Raji (cell line): ENCODE data around the gene SLC25A26.
A peak's percentile ranks its signal among the peaks of the same experiment; 100 is the strongest.

Experiments
- POLR2A ChIP-seq: IDR thresholded peaks from 2 replicates; pipeline ENCODE4 v1.6.1; 2011; ENCODE audit warnings: low read depth, low read length, control low read depth; ENCODE audit not compliant: insufficient read depth

SLC25A26 gene

GRCh38 chr3:66220602-66221377 lies at the start of gene SLC25A26:
TSS of gene SLC25A26 (plus strand) at chr3:66221001. CDS start at chr3:66221095, 94 bp downstream.
- TF ChIP-seq POLR2A, result peak; percentile 82

DNA sequence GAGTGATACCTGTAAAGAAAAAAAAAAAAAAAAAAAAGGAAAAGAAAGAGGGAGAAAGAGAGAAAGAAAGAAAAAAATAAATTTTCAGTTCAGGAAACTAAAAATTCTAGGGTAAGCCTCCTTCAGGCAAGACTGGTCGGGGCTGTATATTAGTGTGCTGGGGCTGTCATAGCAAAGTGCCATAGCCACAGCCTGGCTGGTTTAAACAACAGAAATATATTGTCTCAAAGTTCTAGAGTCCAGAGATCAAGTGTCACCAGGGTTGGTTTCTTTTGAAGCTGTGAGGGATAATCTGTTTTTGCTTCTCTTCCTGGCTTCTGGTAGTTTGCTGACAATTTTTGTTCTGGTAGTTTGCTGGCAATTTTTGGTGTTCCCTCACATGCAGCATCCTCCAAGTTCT lies 48.4 kb upstream of the SLC25A26 start:
- no peak for TF ChIP-seq POLR2A

DNA sequence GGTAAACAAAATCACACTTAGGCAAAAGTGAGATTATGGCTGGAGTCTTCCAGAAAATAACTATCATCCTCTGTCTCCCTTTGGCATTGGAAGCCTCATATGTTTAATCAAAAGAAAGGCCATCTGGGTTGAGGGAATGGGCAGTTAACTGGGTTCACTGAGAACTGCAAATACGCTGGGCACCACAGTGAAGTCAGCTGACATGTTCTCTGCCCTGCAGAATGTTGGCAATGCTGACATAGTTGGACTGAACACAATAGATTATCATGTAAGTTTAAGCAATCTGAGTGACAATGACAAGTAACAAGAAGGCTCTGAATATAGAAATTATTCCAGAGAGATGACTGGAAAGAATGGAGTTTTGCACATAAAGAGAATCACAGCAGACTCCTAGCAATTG lies 43.8 kb upstream of the SLC25A26 start:
- TF ChIP-seq POLR2A, result no peak

DNA sequence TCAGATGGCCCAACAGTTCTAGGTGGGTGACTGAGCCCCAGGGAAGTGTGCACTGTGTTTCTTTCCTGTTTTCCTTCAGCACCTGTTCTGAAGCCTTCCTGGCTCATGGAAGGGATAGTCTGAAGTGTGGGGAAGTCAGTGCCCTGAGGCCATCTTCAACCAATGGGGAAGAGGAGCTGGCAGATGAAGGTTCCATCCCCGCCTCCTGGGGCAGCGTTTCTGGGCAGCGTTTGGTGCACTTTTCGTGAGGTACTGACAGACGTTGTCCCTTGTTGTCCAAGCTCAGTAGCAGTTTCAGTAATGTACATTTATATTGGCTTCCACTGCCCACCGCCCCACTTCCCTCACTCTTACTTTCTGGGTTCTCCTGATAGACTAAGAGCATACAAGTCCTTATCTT lies 42.6 kb upstream of the SLC25A26 start:
- no peak for TF ChIP-seq POLR2A

GRCh38 chr3:66179793-66180192 lies 41.0 kb upstream of the SLC25A26 start:
- TF ChIP-seq POLR2A, result no peak

GRCh38 chr3:66181764-66182163 lies 39.0 kb upstream of the SLC25A26 start:
- TF ChIP-seq POLR2A, result no peak

GRCh38 chr3:66182246-66182645 lies 38.6 kb upstream of the SLC25A26 start:
- no peak for TF ChIP-seq POLR2A

DNA sequence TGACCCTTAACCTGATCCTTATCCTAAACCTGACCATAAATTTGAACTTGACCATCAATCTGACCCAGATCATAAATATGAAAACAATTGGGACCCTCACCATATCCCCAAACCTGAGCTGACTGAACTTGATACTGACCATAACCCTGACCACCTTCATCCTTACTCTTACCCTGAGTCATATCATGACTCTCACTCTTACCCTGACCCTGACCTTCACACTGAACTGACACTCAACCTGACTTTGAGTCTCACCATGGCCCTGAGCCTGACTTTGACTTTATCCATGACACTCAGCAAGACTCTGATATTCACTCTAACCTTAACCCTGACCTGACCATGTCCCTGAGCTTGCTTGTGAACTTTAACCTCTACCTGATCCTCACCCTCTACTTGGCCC lies 34.3 kb upstream of the SLC25A26 start:
- no peak for TF ChIP-seq POLR2A

GRCh38 chr3:66195347-66195783 lies 25.4 kb upstream of the SLC25A26 start:
- no peak for TF ChIP-seq POLR2A

DNA sequence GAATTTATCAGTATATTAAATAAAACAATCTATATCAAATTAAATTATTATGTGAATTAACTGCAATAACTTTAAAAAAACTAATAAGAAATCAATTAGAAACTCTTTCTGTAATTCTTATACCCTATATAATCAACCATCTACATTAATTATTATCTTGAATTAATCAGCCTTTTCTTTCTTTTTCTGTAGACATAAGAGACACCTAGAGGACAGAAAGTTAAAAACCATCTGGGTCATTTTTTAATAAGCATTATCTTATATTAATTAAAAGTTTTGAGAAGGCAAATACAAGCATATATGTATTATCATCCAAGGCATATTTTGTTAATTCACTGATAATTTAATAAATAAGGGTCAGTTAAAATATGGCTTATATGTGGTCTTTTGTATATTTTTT lies 24.2 kb upstream of the SLC25A26 start:
- TF ChIP-seq POLR2A, result no peak

GRCh38 chr3:66198437-66199088 lies 22.2 kb upstream of the SLC25A26 start:
- no peak for TF ChIP-seq POLR2A

GRCh38 chr3:66199089-66199473 lies 21.7 kb upstream of the SLC25A26 start:
- TF ChIP-seq POLR2A, result no peak

DNA sequence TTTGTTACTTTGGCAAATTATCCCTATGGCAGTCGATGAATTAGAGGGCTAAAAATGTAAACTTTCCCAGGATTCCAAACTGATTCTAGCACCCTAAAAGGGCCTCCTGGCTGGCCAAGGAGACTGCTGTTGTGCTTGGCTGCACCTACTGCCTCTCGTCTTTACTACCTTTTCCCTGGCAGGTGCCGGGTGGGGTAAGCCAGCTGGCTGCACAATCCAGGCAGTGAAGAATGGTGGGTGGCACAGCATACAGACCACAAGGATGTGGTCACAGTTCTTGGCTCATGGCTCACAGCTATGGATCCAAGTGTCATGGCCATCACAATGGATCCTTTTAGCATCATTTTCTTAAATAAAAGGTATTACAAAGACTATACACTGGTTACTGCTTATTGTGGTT lies 20.7 kb upstream of the SLC25A26 start:
- TF ChIP-seq POLR2A, result no peak

DNA sequence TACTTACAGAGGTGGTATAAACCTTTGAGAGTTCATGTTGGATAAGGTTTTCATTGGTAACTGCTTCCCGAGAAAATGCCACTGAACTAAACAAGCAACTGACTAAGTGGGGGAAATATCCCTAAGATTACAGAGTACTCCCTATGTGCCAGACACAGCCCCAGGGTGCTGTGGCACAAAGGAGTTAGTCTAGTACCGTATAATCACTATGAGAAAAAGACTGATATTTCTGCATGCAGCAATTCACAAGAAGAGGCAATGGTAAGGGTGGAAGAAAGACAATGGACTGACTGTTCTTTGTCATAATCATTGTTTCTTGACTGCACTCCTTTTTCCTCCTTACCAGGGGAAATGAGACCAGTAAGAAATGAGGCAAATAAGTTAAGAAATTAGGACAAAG lies 20.0 kb upstream of the SLC25A26 start:
- no peak for TF ChIP-seq POLR2A

- no peak for TF ChIP-seq POLR2A
These were observed 17.5 kb upstream of the SLC25A26 start for GRCh38 chr3:66203275-66203674.

GRCh38 chr3:66206806-66207205 lies 14.0 kb upstream of the SLC25A26 start:
- TF ChIP-seq POLR2A, result no peak
